GM19438 (cell line): Measurements from ENCODE around the gene GLA.
A peak's percentile ranks its signal among the peaks of the same experiment; 100 is the strongest.

Experiments used
- ATAC-seq: cut with Tn5 transposase; IDR thresholded peaks from one replicate; pipeline ENCODE4 v1.9.1; 2021; ENCODE audit warnings: low read depth; ENCODE audit not compliant: unreplicated experiment

GLA gene

GRCh38 chrX:101407748-101408531 lies at the start of gene GLA, which contains the start of gene HNRNPH2:
Gene GLA, minus strand, starts transcription at chrX:101407925. Its CDS starts 22 bp downstream, at chrX:101407903.
Gene HNRNPH2, plus strand, starts transcription at chrX:101408222. Its CDS starts 3,767 bp downstream, at chrX:101411989.
- peak; percentile 88 for ATAC-seq

DNA sequence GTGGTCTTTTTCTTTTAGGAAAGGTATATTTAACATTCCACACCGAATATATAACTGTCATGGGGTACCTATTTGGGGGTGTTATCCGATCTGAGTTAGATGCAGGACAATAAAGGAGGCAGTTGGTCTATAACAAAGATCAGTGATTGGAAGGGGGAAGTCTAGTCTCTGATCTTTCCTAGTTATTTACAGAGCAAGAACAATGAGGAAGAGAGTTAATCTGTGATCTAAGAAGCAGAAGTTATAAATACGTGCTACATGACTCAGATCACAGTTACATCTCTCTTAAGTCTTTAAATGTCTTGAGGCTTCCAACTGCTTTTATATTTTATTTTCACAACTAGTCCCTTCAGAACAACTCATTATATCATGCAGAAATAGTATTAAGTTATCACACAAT lies 44.3 kb upstream of the GLA start:
- ATAC-seq, result no peak

GRCh38 chrX:101450961-101451360 lies 43.2 kb upstream of the GLA start:
- no peak for ATAC-seq

DNA sequence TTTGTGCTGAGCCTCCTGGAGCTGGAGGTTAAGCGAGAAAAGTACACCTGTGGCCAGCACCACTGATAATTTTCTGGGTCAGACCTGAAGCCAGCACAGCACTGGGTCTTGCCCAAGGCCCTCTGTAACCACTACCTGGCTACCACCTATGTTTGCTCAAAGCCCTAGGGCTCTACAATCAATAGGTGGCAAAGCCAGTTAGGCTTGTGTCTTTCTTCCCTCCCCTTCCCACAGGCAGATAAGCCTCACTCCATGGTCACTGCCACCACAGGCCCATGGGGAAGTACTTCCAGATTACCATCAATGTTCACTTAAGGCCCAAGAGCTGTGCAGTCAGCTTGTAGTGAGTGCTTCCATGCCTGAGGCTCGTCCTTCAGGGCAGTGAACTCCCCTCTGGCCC lies 42.4 kb upstream of the GLA start:
- no peak for ATAC-seq

DNA sequence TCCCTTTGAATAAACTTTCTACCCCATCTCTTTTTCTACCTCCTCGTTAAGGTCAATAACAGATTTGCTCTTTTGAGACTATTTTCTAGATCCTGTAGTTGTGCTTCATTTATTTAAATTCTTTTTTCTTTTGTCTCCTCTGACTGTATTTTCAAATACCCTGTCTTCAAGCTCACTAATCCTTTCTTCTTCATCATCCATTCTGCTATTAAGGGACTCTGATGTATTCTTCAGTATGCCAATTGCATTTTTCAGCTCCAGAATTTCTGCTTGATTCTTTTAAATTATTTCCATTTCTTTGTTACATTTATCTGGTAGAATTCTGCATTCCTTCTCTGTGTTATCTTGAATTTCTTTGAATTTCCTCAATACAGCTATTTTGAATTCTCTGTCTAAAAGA lies 41.6 kb upstream of the GLA start:
- ATAC-seq, result no peak

GRCh38 chrX:101442085-101442484 lies 34.4 kb upstream of the GLA start:
- ATAC-seq, result no peak

DNA sequence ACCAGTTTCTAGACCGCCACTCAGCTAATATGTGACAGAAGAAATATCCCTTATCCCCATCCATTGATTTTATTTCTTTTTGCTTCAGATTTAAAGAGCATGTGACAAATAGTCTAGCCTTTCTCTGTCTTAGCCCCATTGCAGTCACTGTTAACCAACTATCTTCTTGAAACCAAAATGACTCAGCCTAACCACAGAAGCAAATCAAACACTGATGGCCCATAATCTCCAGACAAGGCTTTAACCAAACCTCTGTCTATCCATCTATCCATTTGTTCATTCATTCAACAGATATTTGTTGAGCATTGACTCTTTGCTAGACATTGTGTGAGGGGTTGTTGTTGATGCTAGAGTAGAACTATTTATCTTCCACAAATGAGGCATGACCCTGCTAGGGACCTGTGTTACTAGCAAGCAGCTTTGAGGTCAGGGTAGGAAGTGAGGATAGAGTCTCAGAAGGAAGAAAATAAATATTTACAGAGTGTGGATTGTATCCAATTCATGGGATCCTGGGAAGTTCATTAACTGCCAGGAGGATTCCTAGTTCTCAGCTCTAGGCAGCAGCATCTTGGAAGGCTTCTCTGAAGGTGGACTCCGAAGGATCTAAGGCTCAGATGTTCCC lies 22.8 kb upstream of the GLA start:
- ATAC-seq, result peak; percentile 88

DNA sequence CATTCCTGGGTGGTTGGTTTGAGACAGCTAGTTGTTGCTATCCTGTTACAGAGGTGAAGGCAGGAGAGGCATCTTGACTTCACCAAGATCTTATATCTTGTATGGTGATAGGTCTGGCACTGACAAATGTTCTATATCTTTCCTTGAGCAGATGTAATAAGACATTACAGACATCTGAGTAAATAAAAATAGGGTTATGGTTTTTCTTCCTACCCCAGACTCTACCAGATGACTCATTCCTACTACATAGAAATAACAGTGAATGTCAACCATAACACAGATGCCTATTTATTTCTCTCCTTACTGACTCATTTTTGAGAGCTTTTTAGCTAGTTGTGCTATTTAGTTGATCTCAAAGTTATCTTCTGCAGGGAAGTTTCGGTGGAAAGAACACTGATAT lies 22.2 kb upstream of the GLA start:
- no peak for ATAC-seq

DNA sequence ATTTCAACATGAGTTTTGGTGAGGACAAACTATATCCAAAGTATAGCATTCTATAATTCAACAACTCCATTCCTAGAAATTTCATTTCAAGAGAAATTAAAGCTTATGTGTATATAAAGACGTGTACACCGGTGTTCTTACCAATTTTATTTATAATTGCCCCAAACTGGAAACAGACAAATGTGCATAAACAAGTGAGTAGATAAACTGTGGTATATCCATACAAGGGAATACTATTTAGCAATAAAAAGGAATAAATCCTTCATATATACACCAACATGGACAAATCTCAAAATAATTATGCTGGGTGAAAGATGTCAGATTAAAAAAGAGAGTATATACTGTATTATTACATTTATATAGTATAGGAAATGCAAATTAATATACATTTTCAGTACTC lies 20.2 kb upstream of the GLA start:
- ATAC-seq, result no peak

DNA sequence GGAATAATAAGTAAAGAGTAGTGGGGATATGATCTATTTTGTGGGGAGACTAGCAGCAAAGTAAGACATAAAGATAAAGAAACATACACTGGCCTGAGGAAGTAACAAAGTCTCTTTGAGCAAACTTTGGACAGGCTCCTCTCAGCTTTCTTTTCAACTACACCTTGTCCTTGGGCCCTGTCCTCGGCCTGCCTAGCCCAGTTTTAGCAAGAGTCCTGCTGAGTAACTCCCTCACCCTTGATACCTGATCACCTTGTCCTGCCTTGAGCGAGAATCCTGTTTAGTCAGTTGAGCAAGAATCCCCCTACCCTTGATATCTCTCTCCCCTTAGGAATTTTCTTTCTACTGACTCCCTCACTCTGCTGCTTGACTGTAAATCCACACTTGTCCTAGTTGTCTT lies 11.8 kb upstream of the GLA start:
- no peak for ATAC-seq

- ATAC-seq, result peak; percentile 58
These were observed 10.5 kb upstream of the GLA start for GRCh38 chrX:101417981-101418841.

- ATAC-seq, result no peak
These were observed 9.5 kb upstream of the GLA start for GRCh38 chrX:101417190-101417589.

- ATAC-seq, result no peak
These were observed 9.0 kb upstream of the GLA start for GRCh38 chrX:101416691-101417090.

DNA sequence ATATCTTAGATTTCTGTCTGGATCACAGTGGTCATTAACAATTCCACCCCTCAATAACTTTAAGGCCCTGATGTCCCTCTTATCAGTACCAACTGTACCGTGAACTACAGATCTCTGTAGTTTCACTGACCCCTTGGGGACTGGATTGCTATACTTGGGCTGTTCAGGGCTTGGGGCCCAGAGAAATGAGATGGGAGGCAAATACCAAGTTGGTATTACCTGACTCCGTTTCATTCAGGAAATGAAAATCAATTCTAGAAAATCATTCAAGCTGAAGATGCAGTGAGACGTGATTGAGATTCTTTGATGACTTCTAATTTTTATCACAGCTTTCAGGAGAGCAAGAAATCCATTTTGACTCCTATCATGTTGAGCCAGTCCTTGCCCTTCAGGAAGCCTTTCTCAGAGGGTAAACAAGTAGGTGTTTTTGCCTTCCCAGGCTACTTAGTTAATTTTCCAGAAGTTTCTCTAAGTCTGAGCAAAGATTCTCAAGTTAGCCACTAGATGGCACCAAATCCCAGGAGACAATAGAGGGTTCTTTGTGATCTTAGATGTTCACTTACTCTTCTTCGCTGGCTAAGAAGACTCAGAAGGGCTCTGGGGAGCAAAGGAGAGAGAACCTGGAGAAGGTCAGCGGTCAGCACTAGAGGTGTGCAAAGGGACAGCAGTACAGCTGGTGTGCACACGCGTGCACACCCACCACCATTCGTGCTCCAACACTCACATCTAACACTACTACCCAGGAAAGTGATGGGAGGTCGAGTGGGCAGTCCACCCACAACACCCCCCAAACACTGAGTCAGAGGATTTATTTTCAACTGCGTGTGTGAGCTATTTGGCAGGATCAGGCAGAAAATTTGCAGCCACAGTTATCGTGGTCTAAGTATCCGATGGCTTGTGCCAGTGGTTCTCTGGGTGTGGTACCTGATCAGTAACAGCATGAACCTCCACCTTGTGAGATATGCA lies 7.7 kb upstream of the GLA start:
- peak; percentile 60 for ATAC-seq

DNA sequence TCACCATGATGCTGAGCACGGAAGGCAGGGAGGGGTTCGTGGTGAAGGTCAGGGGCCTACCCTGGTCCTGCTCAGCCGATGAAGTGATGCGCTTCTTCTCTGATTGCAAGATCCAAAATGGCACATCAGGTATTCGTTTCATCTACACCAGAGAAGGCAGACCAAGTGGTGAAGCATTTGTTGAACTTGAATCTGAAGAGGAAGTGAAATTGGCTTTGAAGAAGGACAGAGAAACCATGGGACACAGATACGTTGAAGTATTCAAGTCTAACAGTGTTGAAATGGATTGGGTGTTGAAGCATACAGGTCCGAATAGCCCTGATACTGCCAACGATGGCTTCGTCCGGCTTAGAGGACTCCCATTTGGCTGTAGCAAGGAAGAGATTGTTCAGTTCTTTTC lies 4.3 kb upstream of the GLA start:
- ATAC-seq, result no peak

- no peak for ATAC-seq
These were observed 2.7 kb upstream of the GLA start for GRCh38 chrX:101410461-101410860.

- no peak for ATAC-seq
These were observed 1.3 kb upstream of the GLA start for GRCh38 chrX:101409043-101409442.

GRCh38 chrX:101408532-101408841 lies 762 bp upstream of the GLA start:
- no peak for ATAC-seq

GRCh38 chrX:101407167-101407747 lies 468 bp downstream of the GLA start:
- no peak for ATAC-seq

DNA sequence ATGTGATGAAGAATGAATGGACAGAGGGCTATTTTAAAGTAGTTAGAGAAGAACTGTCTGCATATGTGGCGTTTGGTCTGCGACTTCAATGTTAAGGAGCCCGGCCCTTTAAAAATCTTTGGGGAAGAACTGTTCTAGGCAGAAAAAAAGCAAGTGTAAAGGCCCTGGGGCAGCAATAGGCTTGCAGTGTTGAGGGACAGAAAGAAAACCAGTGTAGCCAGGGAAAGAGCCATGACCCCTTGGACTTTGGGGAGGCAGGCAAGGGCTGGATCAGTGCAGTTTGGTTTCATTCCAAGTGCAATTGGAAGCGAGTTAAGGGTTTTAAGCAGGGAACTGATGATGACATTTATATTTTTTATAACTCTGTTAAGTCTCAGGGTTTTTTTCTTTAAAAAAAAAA lies 7.9 kb downstream of the GLA start:
- ATAC-seq, result no peak
